Tibial nerve (tissue), 4 donors: Measurements from ENCODE around the gene RNF207. TPM values are rescaled to one million over a fixed set of nuclear protein-coding genes. Genes with fewer than 3 reads are reported as not detected.

Source experiments
- DNase-seq, 2 donors: peaks; one replicate each; pipeline ENCODE4 v3.0.0-alpha.2; 2019; ENCODE audit warnings: low spot score in 2 of 2
- H3K27ac ChIP-seq, 4 donors: fragments of 200-600 bp; sonication (generic) in 3 of 4; one replicate each; pipeline ENCODE4 v1.5.1; 2017 to 2019; ENCODE audit warnings: mild to moderate bottlenecking in 1 of 4
- H3K27me3 ChIP-seq, 2 donors: fragments of 200-600 bp; sonication (generic) in 1 of 2; one replicate each; pipeline versions ENCODE4 v1.5.1 to v1.6.0; 2017 to 2019
- H3K36me3 ChIP-seq, 3 donors: fragments of 200-600 bp; sonication (generic); one replicate each; pipeline ENCODE4 v1.5.1; 2018 to 2019
- H3K4me1 ChIP-seq, 4 donors: fragments of 200-600 bp; sonication (generic) in 3 of 4; one replicate each; pipeline ENCODE4 v1.5.1; 2017 to 2019
- H3K4me3 ChIP-seq, 4 donors: fragments of 200-600 bp; sonication (generic) in 3 of 4; one replicate each; pipeline ENCODE4 v1.5.1; 2017 to 2019; ENCODE audit warnings: mild to moderate bottlenecking in 1 of 4, moderate library complexity in 1 of 4
- H3K9me3 ChIP-seq, 4 donors: fragments of 200-600 bp; sonication (generic) in 3 of 4; one replicate each; pipeline ENCODE4 v1.5.1; 2017 to 2019
- EP300 ChIP-seq, 2 donors: sonication (generic); formaldehyde crosslinking; IDR thresholded peaks; one replicate each; pipeline ENCODE4 v1.6.1; 2017; ENCODE audit warnings: antibody characterized with exemption in 2 of 2, mild to moderate bottlenecking in 1 of 2
- POLR2A ChIP-seq, 2 donors: fragments of 450-650 bp; IDR thresholded peaks; one replicate each; pipeline ENCODE4 v1.6.1; 2017; ENCODE audit warnings: antibody characterized with exemption in 2 of 2, mild to moderate bottlenecking in 2 of 2, moderate library complexity in 2 of 2
- WGBS, 2 donors: methylation state at CpG; one replicate each; pipeline ENCODE4 v1.1.5; 2018; 5-methylcytosine and 5-hydroxymethylcytosine counted together
- total RNA-seq, 4 donors: library from RNA; depleted of rRNA; stranded (reverse); fragments of >200 nt; gene quantifications; one replicate each; pipeline ENCODE4 v1.1.0, GENCODE V29; 2016
- TF ChIP-seq, protein P1 (sequence below), 5 experiments: fragments of 200-600 bp in 3 of 5; fragments of 450-650 bp in 2 of 5; sonication (generic) in 3 of 5; IDR thresholded peaks; one replicate each; pipeline ENCODE4 v1.5.1; 2016 to 2019; ENCODE audit warnings: antibody characterized with exemption in 5 of 5, mild to moderate bottlenecking in 3 of 5, moderate library complexity in 2 of 5

The RNF207 gene
- total RNA-seq, 4 donors from 2014 or later = 22.3 to 128 (median 42.3) TPM

DNA sequence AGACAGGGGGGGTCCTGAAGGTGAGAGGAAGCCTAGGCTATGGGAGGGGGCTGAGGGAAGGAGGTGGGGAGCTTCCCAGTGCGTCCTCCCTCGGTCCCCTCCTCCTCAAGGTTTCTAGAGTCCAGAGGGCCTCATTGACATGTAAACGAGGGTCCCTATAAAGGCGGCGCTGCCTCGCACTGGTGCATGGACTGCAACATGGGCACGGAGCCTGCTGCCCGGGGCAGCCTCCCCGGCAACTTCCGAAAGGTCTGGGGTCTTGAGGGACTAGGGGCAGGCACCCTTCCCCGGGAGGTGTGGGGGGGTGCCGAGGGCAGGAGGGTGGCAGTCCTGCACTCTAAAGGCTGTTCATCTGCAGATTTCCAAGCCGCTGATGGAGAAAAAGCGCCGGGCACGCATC lies 38.1 kb downstream of the RNF207 start, which contains the start of gene HES3:
Gene HES3, plus strand, starts transcription at position 187 of the 400 bp plus-strand sequence. Its CDS starts 187 bp downstream, at position 374.
- H3K4me3 ChIP-seq = no peak within 1 kb of the TSS
- TF ChIP-seq POLR2A (IDR thresholded peaks at IDR 0.05) = no peak
- H3K27me3 ChIP-seq = peaks cover 3 to 97% of the 10 kb centered on the region in 2 donors
- peaks cover 0 to 50% (median 20%) of the 10 kb centered on the region in 4 donors for H3K4me1 ChIP-seq
- 2 to 9% methylated on average over 5 to 16 of the region's 16 CpGs for WGBS, 2 donors
- no peak for DNase-seq
- H3K9me3 ChIP-seq = no peaks in the 10 kb centered on the region
- H3K36me3 ChIP-seq = no peaks in the 10 kb centered on the region
- H3K27ac ChIP-seq = no peak within 1 kb of the TSS

DNA sequence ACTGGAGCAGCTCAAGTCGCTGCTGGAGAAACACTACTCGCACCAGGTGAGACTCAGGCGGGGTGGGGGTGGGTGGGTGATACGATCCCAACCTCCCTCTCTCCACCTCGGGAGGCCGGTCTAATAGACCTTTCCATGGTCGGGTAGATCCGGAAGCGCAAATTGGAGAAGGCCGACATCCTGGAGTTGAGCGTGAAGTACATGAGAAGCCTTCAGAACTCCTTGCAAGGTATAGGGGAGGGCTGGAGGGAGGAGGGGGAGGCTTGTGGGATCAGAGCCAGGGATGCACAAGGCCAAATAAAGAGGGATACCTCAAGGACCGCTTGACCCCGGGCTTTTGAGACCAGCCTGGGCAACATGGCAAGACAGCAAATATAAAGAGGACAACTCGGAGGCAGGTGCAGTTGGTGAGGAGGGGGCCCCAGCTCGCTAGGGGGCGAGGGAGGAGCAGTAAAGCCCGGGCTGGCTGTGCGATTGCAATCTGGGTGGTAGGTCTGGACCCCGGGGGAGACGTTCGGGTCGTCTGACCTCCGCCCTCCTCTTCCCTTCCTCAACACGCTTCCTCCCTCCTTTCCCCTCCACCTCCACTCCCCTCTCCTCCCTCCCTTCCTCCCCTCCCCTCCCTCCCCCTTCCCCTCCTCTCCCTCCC lies 38.6 kb downstream of the RNF207 start:
- H3K9me3 ChIP-seq = no peaks in the 10 kb centered on the region
- WGBS, 2 donors = 3 to 5% methylated on average over 21 to 24 of the region's 24 CpGs
- H3K4me1 ChIP-seq = peaks cover 0 to 55% (median 22%) of the 10 kb centered on the region in 4 donors
- peaks cover 3 to 94% of the 10 kb centered on the region in 2 donors for H3K27me3 ChIP-seq
- no peaks in the 10 kb centered on the region for H3K36me3 ChIP-seq
- TF ChIP-seq EP300 (IDR thresholded peaks at IDR 0.05) = no peak
- TF ChIP-seq, protein P1, sequence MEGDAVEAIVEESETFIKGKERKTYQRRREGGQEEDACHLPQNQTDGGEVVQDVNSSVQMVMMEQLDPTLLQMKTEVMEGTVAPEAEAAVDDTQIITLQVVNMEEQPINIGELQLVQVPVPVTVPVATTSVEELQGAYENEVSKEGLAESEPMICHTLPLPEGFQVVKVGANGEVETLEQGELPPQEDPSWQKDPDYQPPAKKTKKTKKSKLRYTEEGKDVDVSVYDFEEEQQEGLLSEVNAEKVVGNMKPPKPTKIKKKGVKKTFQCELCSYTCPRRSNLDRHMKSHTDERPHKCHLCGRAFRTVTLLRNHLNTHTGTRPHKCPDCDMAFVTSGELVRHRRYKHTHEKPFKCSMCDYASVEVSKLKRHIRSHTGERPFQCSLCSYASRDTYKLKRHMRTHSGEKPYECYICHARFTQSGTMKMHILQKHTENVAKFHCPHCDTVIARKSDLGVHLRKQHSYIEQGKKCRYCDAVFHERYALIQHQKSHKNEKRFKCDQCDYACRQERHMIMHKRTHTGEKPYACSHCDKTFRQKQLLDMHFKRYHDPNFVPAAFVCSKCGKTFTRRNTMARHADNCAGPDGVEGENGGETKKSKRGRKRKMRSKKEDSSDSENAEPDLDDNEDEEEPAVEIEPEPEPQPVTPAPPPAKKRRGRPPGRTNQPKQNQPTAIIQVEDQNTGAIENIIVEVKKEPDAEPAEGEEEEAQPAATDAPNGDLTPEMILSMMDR (IDR thresholded peaks at IDR 0.05) = no peak
- no peak for TF ChIP-seq POLR2A (IDR thresholded peaks at IDR 0.05)
- no peak overlapping the region for H3K27ac ChIP-seq
- no peak for DNase-seq
- no peak overlapping the region for H3K4me3 ChIP-seq

DNA sequence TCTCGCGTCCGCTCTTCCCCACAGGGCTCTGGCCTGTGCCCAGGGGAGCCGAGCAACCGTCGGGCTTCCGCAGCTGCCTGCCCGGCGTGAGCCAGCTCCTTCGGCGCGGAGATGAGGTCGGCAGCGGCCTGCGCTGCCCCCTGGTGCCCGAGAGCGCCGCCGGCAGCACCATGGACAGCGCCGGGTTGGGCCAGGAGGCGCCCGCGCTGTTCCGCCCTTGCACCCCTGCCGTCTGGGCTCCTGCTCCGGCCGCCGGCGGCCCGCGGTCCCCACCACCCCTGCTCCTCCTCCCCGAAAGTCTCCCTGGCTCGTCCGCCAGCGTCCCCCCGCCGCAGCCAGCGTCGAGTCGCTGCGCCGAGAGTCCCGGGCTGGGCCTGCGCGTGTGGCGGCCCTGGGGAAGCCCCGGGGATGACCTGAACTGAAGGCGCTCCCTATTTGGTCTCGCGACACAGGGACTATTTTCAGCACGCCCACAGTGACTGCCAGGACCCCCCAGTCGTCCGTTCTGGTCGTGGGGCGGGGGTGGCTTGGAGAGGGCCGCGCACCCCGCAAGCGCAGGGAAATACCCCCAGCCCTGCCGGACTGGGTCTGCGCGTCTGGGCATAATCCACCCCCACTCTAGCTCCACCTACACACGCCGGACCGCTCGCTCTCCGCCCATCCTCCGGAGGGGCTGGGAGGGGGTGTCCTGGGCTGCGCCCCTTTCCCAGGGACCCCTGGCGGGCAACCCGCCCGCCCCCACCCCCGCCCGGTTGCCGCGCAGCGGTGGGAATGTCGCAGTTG lies 39.4 kb downstream of the RNF207 start:
- H3K36me3 ChIP-seq = no peaks in the 10 kb centered on the region
- peak overlapping the region in 1 of 4 donors; percentile 1 for H3K4me3 ChIP-seq
- WGBS, 2 donors = 1 to 2% methylated on average over 34 to 36 of the region's 79 CpGs
- peaks cover 0 to 61% (median 22%) of the 10 kb centered on the region in 4 donors for H3K4me1 ChIP-seq
- DNase-seq = peak; percentile 57 to 65
- H3K9me3 ChIP-seq = no peaks in the 10 kb centered on the region
- no peak overlapping the region for H3K27ac ChIP-seq
- H3K27me3 ChIP-seq = peaks cover 3 to 93% of the 10 kb centered on the region in 2 donors
- TF ChIP-seq EP300 (IDR thresholded peaks at IDR 0.05) (no peak), POLR2A (IDR thresholded peaks at IDR 0.05) (no peak)
- TF ChIP-seq, protein P1 (IDR thresholded peaks at IDR 0.05) = peak; percentile 78 to 93 (median 90)

DNA sequence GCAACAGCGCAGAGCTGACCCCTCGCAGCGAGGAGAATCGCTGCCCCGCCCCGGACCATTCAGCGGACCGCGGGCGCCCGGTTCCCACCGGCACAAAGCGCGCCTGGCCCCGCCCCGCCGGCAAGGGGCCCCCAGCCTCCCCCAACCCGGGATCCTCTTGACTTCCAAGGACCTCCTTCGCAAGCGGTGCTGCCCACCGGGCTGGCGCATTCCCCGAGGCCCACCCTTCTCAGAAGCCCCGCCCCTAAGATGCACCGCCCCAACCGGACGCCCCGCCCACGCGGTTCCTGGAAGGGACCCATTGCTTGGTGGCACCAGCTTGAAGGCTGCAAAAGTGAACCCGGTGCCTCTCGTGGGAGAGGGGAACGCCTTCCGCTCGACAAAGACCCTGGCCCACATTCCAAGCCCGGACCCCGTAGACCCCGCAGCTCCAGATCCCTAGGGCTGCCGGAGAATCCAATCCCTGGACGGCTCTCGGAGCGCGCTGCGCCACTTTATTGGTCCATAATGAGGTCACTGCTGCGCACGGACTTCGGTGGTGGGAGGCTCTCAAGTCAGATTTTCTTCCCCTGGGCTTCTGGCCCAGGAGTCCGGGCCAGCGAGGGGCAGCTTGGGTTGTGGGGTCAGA lies 40.1 kb downstream of the RNF207 start:
- Histone ChIP-seq H3K4me1 (peaks cover 0 to 61% (median 22%) of the 10 kb centered on the region in 4 donors), H3K9me3 (no peaks in the 10 kb centered on the region), H3K4me3 (peak overlapping the region in 1 of 4 donors; percentile 1), H3K36me3 (no peaks in the 10 kb centered on the region), H3K27me3 (peaks cover 3 to 93% of the 10 kb centered on the region in 2 donors), H3K27ac (no peak overlapping the region)
- WGBS, 2 donors = 1% methylated on average over 25 to 42 of the region's 49 CpGs
- no peak for DNase-seq
- TF ChIP-seq EP300 (IDR thresholded peaks at IDR 0.05) (no peak), POLR2A (IDR thresholded peaks at IDR 0.05) (no peak)
- TF ChIP-seq, protein P1 (IDR thresholded peaks at IDR 0.05) = no peak
